NCI-H345 (cell line): ENCODE measurements around the gene ROCK2.

ENCODE experiments used
- DNase-seq: peaks from one replicate; lab custom pipeline; 2025; lab: John Stamatoyannopoulos, UW

Gene ROCK2

GRCh38 chr2:11344342-11344955 lies at the start of gene ROCK2:
Gene ROCK2 (minus strand): TSS chr2:11344636. CDS start chr2:11344136, 500 bp downstream.
- DNase-seq, result peak; percentile 89

- DNase-seq, result no peak
Measured at GRCh38 chr2:11393711-11394236, 49.3 kb upstream of the ROCK2 start.

DNA sequence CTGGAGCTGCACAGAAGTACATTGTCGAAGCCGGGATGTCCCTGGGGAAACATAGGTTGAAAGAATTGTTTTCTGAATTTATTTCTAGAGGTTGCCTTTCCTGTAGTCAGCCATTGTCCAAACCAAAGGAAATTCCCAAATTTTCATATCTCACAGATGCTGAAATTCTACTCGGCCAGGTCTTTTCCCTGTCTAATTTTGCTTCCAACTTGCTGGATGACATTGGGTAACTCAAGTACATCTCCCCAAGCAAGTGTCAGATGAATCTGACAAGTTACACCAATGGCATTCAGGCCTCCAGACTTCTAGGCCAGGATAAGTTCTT lies 47.5 kb upstream of the ROCK2 start:
- no peak for DNase-seq

DNA sequence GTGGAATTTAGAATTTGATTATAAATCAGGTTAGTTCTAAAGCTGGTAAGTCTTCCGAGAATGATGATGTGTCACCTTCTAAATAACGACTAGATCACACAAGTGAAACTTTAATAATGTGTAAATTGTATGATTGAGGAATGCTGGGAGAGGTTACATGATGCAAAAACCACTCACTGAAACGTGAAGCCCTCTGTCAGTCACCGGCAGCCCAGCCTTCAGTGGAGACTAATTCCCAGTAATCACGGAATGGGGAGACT lies 45.9 kb upstream of the ROCK2 start:
- no peak for DNase-seq

DNA sequence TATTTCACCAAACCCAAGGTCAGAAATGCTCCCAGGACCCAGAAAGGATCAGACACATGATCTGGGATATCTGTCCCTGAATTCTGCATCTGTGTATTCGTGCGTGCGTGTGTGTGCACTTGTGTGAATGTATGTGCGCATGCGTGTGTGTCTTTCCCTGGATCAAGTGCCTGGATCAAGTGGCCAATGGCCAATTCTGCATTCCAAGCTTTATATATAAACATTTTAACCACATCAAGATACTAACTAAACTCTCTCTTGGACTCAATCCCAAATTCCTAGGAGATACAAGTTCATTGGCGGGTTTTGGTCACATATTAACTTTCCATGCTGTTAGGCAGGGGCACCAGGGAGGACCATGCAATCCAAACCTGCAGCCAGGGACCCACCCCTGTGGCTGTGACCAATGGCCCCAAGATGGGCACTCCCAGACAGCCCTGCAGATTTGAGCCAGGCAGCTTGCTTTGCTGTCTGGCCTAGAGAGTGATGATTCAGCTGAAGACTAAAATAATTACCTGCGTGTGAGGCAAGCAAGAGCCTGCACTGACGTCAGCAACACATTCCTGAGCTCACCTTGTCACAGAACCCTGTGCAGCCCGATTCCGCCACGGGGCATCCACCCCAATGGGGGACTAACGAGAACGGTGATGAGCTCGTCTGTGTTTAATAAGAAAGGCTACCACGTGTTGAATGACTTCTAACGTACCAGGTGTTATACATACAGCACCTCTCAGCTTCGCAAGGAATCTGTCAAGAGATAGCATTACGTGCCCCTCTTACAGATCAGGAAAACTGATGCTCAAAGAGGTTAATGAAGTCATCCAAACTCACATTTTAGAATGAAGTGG lies 45.3 kb upstream of the ROCK2 start:
- DNase-seq, result no peak

DNA sequence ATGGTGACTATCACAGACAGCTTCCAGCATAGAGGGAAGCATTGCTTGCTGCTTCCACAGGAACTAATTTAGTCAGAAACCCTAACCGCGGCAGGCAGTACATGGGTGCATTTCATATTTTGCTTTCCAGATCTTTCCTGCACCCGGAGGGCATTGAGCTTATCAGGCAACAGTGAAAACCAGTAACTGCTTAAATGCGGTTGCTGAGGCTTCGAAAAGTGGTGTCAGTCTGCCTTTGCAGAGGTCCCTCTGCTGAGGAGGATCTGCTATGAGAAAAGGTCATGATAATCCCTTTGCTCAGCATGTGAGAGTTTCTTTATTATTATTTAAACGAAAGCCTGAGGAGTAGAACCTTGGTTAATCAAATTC lies 44.6 kb upstream of the ROCK2 start:
- no peak for DNase-seq

DNA sequence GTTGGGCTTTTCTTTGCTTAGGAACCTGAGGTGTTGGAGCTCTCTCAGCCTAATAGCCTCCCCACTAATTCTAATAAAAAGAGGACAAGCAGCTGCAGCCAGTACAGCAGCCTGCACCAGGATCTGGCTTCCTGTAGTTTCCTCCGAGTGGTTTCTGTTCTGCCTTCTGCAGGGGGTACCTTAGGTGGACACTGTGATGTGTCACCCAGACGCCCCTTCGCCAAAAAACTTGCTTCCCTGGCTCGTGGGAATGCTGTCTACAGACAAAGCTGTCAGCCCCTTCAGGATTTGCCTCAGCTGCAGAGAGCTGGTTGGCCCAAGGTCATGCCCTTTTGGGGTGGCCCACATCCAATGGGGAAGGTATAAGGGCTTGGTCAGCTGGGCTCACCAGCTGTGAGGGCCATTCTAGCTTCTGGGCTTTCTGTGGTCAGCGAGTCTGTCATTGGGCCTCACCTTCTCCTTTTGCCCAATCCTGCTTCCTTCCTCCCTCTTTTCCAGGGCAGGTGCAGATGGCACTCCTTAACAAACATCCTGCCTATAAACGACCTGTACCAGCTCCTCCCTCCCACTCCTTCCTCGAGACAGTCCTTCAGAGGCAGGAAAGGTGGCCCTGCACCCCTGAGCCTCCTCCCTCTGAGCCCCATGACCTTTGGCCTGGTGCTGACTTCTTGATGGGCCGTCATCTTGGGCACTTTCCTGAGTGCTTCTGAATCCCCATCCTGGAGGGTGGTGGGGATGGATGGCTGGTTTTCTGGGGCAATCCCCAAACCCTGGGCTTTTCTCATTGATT lies 44.0 kb upstream of the ROCK2 start:
- DNase-seq, result no peak

DNA sequence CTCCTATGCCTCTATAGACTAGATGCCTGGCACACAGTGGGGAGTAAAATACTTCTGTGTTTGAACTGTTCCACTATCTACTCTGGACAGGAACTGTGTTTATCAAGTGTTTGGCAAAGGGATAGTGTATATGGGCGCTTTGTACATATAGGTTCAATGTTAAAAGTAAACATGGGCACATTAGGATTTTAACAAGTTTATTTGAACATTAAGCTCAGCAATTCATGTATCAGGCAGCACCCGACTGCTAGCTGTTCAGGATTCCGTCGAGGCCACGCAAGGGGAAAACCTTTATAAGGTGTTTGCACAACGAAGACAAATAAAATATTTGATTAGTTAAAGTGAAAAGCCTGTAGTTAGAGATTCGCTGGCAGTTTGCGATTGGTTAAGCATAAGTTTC lies 43.4 kb upstream of the ROCK2 start:
- DNase-seq, result peak; percentile 36

- no peak for DNase-seq
Measured at GRCh38 chr2:11387100-11387390, 42.6 kb upstream of the ROCK2 start.

DNA sequence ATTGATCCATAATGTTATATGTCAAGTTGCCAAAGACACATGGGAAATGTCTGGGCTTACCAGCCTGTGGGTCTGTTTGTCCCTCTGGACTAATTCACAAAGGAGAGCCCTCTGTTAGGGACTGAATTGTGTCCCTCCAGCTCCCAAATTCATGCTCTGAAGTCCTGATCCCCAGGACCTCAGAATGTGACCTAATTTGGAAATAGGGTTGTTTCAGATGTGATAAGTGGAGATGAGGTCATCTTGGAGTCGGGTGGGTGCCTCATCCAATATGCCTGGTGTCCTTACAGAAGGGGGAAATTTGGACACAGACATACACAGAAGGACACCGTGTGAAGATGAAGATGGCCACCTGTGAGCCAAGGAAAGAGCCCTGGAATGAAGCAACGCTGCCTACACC lies 41.4 kb upstream of the ROCK2 start:
- DNase-seq, result no peak

GRCh38 chr2:11385216-11385615 lies 40.8 kb upstream of the ROCK2 start:
- no peak for DNase-seq

- no peak for DNase-seq
Measured at GRCh38 chr2:11379558-11379957, 35.1 kb upstream of the ROCK2 start.

DNA sequence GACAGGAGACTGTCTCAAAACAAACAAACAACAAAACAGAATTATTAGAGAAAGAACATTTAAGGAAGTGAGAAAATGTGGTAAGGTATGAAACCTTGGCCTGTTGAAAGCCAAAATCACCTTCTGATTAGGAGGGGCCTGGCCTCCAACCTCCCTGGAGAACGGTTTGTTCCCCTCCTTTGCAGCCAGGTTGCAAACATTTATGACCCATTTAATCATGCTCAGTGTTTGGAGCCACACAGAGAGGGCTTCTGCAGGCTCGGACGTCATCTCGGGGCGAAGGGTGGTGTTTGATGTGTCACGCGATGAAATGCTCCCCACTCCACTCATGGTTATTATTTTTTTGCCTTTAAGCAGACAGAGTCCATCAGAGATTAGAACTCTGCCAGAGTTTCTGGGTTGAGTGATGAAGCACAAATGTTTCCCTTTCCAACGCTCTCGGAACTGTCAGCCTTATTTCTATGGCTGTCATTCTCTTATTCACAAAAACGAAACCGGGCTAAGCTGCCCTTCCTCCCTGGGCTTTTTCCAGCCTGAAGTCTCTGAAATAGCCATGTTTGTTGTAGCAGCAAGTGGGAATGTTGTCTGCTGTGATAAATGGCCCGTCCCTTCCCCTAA lies 33.6 kb upstream of the ROCK2 start:
- no peak for DNase-seq

DNA sequence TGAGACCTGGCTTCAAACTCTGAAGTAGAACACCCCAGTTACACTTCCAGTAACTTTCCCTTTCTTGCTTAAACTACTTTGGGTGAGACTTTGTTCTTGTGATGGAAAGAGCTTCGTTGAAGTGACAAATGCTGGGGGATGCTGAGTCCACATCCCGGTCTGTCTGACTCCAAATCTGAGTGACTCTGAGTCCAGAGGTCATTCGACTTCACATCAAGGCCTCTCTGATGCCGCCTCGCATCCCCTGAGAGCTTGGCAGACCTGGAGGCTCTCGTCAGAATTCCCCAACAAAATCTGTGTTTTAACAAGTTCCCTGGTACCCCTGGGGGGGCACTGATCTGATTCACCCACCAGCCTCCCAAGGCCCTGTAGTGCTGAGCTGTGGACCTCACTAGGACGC lies 31.6 kb upstream of the ROCK2 start:
- DNase-seq, result no peak

- DNase-seq, result no peak
Measured at GRCh38 chr2:11375689-11376027, 31.2 kb upstream of the ROCK2 start.

GRCh38 chr2:11375025-11375688 lies 30.7 kb upstream of the ROCK2 start:
- DNase-seq, result no peak

DNA sequence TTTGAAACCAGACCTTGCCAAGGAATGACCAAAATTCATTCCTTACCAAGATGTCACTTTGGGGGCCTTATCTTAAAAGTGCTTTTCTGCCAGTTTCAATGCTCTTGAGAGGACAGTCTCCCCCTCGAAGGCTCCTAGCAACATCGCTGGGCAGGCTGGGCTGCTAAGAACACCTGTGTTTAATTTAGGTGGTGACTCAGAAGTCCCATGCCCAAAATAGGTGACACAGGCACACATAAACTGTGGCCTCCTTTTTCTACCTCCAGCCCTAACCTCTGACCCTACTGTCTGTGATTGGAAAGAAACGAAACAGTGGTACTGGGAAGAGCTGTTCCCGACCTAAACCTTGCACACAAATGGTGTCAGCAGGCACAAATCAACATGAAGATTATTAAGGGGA lies 28.7 kb upstream of the ROCK2 start:
- DNase-seq, result no peak

- DNase-seq, result no peak
Measured at GRCh38 chr2:11371092-11371937, 26.9 kb upstream of the ROCK2 start.

DNA sequence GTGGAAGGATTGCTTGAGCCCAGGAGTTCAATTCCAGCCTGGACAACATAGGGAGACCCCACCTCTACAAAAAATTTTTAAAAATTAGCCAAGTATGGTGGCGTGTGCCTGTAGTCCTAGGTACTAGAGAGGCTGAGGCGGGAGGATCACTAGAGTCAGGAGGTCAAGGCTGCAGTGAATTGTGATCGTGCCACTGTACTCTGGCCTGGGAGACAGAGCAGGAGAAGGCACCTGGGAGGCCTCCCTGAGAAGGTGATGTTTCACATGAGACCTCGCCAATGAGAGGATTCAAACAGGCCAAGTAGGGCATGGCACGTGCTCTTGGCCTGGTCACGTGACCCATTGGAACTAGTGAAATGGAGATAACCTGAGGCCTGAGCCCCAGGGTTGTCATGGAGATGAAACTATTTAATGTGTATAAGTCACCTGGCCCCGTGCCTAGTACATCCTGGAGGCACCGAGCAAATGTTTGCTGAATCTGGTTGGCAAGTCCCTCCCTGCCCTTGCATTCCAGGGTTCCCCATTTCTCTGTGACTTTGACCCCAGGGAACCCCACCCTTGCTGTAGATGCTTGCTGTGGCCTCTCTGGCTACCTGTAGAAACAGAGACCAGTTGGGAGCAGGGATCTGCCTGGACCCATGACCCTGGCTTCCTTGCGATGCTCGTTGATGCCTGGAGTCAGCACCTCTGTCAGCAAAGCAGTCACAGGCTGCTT lies 26.1 kb upstream of the ROCK2 start:
- DNase-seq, result peak; percentile 47

- DNase-seq, result no peak
Measured at GRCh38 chr2:11368059-11368572, 23.7 kb upstream of the ROCK2 start.
